A673 (cell line): ENCODE measurements around the gene UBTD1. TPM values are rescaled to one million over a fixed set of nuclear protein-coding genes. Genes with fewer than 3 reads are reported as not detected.

Experiments used
- BruUV-seq: library from RNA; stranded (reverse); fragments of 400-500 nt; replicated peaks from 2 replicates; lab custom pipeline; 2021; lab: Mats Ljungman, UMichigan
- CTCF ChIA-PET: fragments of 300-600 bp; sonication (Branson Sonifier 250); formaldehyde crosslinking; loops from one replicate; lab custom pipeline; 2022; ENCODE audit warnings: antibody characterized with exemption; lab: Charles Lee
- POLR2A ChIA-PET: fragments of 300-600 bp; sonication (Branson Sonifier 250); formaldehyde crosslinking; loops from one replicate; lab custom pipeline; 2022; ENCODE audit warnings: antibody characterized with exemption; ENCODE audit not compliant: low non-redundant PET; lab: Charles Lee
- DNase-seq: peaks from one replicate; pipeline ENCODE4 v3.0.0-alpha.2; 2015; ENCODE audit warnings: low spot score
- H3K27ac ChIP-seq: fragments of 200-600 bp; sonication (generic); 2 replicates; pipeline ENCODE4 v1.5.1; 2016; ENCODE audit warnings: mixed run types, low read depth, mild to moderate bottlenecking, mixed read lengths, antibody characterized with exemption, low read length; ENCODE audit not compliant: poor library complexity, severe bottlenecking
- H3K27me3 ChIP-seq: fragments of 200-600 bp; sonication (generic); replicated peaks from 2 replicates; pipeline ENCODE4 v1.6.1; 2017; ENCODE audit warnings: mixed run types, low read depth, mild to moderate bottlenecking, mixed read lengths, antibody characterized with exemption, low read length; ENCODE audit not compliant: insufficient read depth, poor library complexity
- H3K36me3 ChIP-seq: fragments of 200-600 bp; sonication (generic); 2 replicates; pipeline ENCODE4 v1.6.1; 2016; ENCODE audit warnings: mixed run types, mild to moderate bottlenecking, mixed read lengths, antibody characterized with exemption, low read length; ENCODE audit not compliant: insufficient read depth, poor library complexity, severe bottlenecking
- H3K4me1 ChIP-seq: fragments of 200-600 bp; sonication (generic); 2 replicates; pipeline ENCODE4 v1.6.1; 2017; ENCODE audit warnings: mixed run types, mild to moderate bottlenecking, mixed read lengths, antibody characterized with exemption, low read length; ENCODE audit not compliant: insufficient read depth, poor library complexity, severe bottlenecking
- H3K4me3 ChIP-seq: fragments of 200-600 bp; sonication (generic); 2 replicates; pipeline ENCODE4 v1.5.1; 2016; ENCODE audit warnings: low read depth, mixed run types, mild to moderate bottlenecking, mixed read lengths, low read length; ENCODE audit not compliant: poor library complexity, severe bottlenecking
- H3K9me3 ChIP-seq: fragments of 200-600 bp; sonication (generic); 2 replicates; pipeline ENCODE4 v1.6.1; 2016; ENCODE audit warnings: mixed run types, low read depth, mild to moderate bottlenecking, mixed read lengths, antibody characterized with exemption, low read length; ENCODE audit not compliant: poor library complexity, severe bottlenecking
- EZH2 ChIP-seq: fragments of 200-600 bp; sonication (generic); IDR thresholded peaks from 2 replicates; pipeline ENCODE4 v1.6.1; 2017; ENCODE audit warnings: borderline replicate concordance, low read depth, mild to moderate bottlenecking, mixed read lengths, antibody characterized with exemption, low read length; ENCODE audit not compliant: poor library complexity, severe bottlenecking
- intact Hi-C: fragments of 100-400 bp; cut with micrococcal nuclease; formaldehyde crosslinking; loops from one replicate; pipeline ENCODE4 v1.10.0; 2022; ENCODE audit not compliant: unreplicated experiment
- total RNA-seq: library from RNA; stranded (reverse); gene quantifications from 2 replicates; pipeline ENCODE4 v1.2.3, GENCODE V29; 2021
- TF ChIP-seq, protein P1 (sequence below): fragments of 300-800, 200-600 bp; sonication (generic); conservative IDR thresholded peaks from 2 replicates; pipeline ENCODE4 v1.5.1; 2017; ENCODE audit warnings: low read depth, mild to moderate bottlenecking, antibody characterized with exemption, low read length, moderate library complexity, mixed read lengths

The UBTD1 gene
- total RNA-seq, 1 experiment from 2014 or later = 3.1 TPM

GRCh38 chr10:97608991-97609561 is 110.4 kb downstream of the UBTD1 start:
- intact Hi-C loops = no loop called here
- TF ChIP-seq, protein P1, sequence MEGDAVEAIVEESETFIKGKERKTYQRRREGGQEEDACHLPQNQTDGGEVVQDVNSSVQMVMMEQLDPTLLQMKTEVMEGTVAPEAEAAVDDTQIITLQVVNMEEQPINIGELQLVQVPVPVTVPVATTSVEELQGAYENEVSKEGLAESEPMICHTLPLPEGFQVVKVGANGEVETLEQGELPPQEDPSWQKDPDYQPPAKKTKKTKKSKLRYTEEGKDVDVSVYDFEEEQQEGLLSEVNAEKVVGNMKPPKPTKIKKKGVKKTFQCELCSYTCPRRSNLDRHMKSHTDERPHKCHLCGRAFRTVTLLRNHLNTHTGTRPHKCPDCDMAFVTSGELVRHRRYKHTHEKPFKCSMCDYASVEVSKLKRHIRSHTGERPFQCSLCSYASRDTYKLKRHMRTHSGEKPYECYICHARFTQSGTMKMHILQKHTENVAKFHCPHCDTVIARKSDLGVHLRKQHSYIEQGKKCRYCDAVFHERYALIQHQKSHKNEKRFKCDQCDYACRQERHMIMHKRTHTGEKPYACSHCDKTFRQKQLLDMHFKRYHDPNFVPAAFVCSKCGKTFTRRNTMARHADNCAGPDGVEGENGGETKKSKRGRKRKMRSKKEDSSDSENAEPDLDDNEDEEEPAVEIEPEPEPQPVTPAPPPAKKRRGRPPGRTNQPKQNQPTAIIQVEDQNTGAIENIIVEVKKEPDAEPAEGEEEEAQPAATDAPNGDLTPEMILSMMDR = no peak
- no TSS peak for BruUV-seq
- Histone ChIP-seq H3K4me3 (no peak overlapping the region), H3K36me3 (no peaks in the 10 kb centered on the region), H3K9me3 (no peaks in the 10 kb centered on the region), H3K4me1 (no peaks in the 10 kb centered on the region), H3K27me3 (no peaks in the 10 kb centered on the region), H3K27ac (no peak overlapping the region)
- DNase-seq = no peak
- ChIA-PET CTCF (interaction anchor here (1.6 kb wide), 1 partner anchor 37 kb away, joined by 3 read pairs; the partner anchor contains the start of gene ANKRD2), POLR2A (no interaction called here)

DNA sequence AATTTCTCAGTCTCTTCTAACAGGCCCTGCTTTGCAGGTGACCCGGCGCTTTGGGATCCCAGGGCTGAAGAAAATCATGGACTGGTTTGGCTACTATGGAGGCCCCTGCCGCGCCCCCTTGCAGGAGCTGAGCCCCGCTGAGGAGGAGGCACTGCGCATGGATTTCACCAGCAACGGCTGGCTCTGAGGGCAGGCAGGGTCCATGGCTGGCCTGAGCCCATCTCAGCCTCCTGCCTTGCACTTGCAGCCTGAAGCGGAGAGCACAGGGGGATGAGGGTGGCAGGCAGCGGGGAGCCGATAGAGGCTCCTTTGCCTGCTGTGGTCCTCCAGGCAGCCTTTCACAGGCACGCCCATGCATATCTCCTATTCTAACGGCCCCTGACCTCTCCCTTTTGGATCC is 112.7 kb downstream of the UBTD1 start:
- H3K9me3 ChIP-seq = no peaks in the 10 kb centered on the region
- H3K4me3 ChIP-seq = no peak overlapping the region
- no peaks in the 10 kb centered on the region for H3K36me3 ChIP-seq
- intact Hi-C loops = no loop called here
- DNase-seq = no peak
- ChIA-PET POLR2A (no interaction called here), CTCF (no interaction called here)
- no peak for TF ChIP-seq EZH2
- TF ChIP-seq, protein P1 = no peak
- no peak overlapping the region for H3K27ac ChIP-seq
- BruUV-seq = no TSS peak
- no peaks in the 10 kb centered on the region for H3K4me1 ChIP-seq
- H3K27me3 ChIP-seq = no peaks in the 10 kb centered on the region

DNA sequence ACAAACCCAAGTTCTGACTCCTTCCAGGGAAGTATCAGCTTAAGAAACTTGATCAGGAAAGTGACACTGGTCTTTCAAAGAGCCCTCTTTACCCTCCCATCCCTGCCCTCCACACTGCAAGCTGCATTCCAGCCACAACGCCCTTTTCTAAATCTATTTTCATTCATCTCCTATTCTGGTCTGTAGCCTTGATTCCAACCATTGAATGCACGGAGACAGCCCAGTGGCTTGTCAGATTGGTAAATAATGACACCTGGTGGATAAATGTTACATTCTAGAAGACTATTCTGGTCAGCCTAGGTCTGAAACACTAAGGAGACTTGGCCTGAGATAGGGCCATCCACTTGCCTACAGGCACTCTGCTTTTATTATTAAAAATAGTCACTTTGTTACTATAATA is 113.7 kb downstream of the UBTD1 start:
- intact Hi-C loops = loop anchor here (2.0 kb wide), 1 partner anchor 206 kb away; no protein-coding TSS in a partner anchor
- Histone ChIP-seq H3K4me3 (no peak overlapping the region), H3K4me1 (no peaks in the 10 kb centered on the region), H3K27ac (no peak overlapping the region), H3K9me3 (no peaks in the 10 kb centered on the region), H3K27me3 (no peaks in the 10 kb centered on the region), H3K36me3 (no peaks in the 10 kb centered on the region)
- no TSS peak for BruUV-seq
- POLR2A ChIA-PET = no interaction called here
- CTCF ChIA-PET = interaction anchor here (0.5 kb wide), 1 partner anchor 113 kb away, joined by 3 read pairs; no protein-coding TSS in a partner anchor
- TF ChIP-seq, protein P1 = 0 out of 2 replicates have a peak, but pooled peaks have one; percentile 27
- TF ChIP-seq EZH2 = no peak
- peak; percentile 25 for DNase-seq
